Mesendoderm (in vitro differentiated cells): ENCODE measurements around the gene RNF217.

Experiments
- DNase-seq: peaks from one replicate; pipeline ENCODE4 v3.0.0; 2013
- H2AK5ac ChIP-seq: 2 replicates; pipeline ENCODE4 v1.6.1; 2013; ENCODE audit warnings: low read length, inconsistent platforms
- H2BK120ac ChIP-seq: 2 replicates; pipeline ENCODE4 v1.6.1; 2013; ENCODE audit warnings: low read depth, mild to moderate bottlenecking, low read length, moderate library complexity, mixed read lengths
- H2BK15ac ChIP-seq: replicated peaks from 2 replicates; pipeline ENCODE4 v1.6.1; 2013; ENCODE audit warnings: low read depth, mild to moderate bottlenecking, moderate library complexity
- H2BK5ac ChIP-seq: 2 replicates; pipeline ENCODE4 v1.6.1; 2013; ENCODE audit warnings: low read length, inconsistent platforms
- H3K18ac ChIP-seq: 2 replicates; pipeline ENCODE4 v1.6.1; 2013; ENCODE audit warnings: mild to moderate bottlenecking, low read length, mixed read lengths
- H3K23ac ChIP-seq: one replicate; pipeline ENCODE4 v1.6.1; 2013; ENCODE audit warnings: low read length
- H3K27ac ChIP-seq: 2 replicates; pipeline ENCODE4 v1.5.1; 2013; ENCODE audit warnings: low read depth, mild to moderate bottlenecking, inconsistent platforms, low read length, moderate library complexity
- H3K27me3 ChIP-seq: 2 replicates; pipeline ENCODE4 v1.6.1; 2013; ENCODE audit warnings: low read length, control low read depth, mild to moderate bottlenecking, inconsistent platforms; ENCODE audit not compliant: insufficient read depth, poor library complexity
- H3K36me3 ChIP-seq: 2 replicates; pipeline ENCODE4 v1.6.1; 2013; ENCODE audit warnings: low read length, inconsistent platforms; ENCODE audit not compliant: control insufficient read depth, insufficient read depth
- H3K4ac ChIP-seq: one replicate; pipeline ENCODE4 v1.6.1; 2013; ENCODE audit warnings: low read depth, mild to moderate bottlenecking, low read length, moderate library complexity
- H3K4me1 ChIP-seq: 2 replicates; pipeline ENCODE4 v1.6.1; 2013; ENCODE audit warnings: low read depth, low read length, inconsistent platforms; ENCODE audit not compliant: control insufficient read depth
- H3K4me2 ChIP-seq: 2 replicates; pipeline ENCODE4 v1.6.1; 2013; ENCODE audit warnings: low read length
- H3K4me3 ChIP-seq: 2 replicates; pipeline ENCODE4 v1.5.1; 2013; ENCODE audit warnings: mild to moderate bottlenecking, low read length
- H3K56ac ChIP-seq: one replicate; pipeline ENCODE4 v1.6.1; 2013; ENCODE audit warnings: low read length
- H3K79me1 ChIP-seq: 2 replicates; pipeline ENCODE4 v1.6.1; 2013; ENCODE audit warnings: low read length, inconsistent platforms
- H3K79me2 ChIP-seq: 2 replicates; pipeline ENCODE4 v1.6.1; 2013; ENCODE audit warnings: mild to moderate bottlenecking, low read length; ENCODE audit not compliant: control insufficient read depth, insufficient read depth
- H3K9ac ChIP-seq: 2 replicates; pipeline ENCODE4 v1.6.1; 2013; ENCODE audit warnings: low read length, inconsistent platforms
- H4K5ac ChIP-seq: one replicate; pipeline ENCODE4 v1.6.1; 2013; ENCODE audit warnings: low read length
- H4K8ac ChIP-seq: one replicate; pipeline ENCODE4 v1.6.1; 2013; ENCODE audit warnings: low read depth, mild to moderate bottlenecking, control low read depth, low read length, moderate library complexity
- WGBS: extraction: QIAGEN DNeasy Blood & Tissue Kit; methylation state at CpG from one replicate; pipeline ENCODE4 v1.1.7; 2013; ENCODE audit warnings: low lambda C conversion rate, missing lambda C conversion rate; ENCODE audit not compliant: insufficient coverage; ENCODE audit errors: extremely low coverage; 5-methylcytosine and 5-hydroxymethylcytosine counted together

The RNF217 gene

GRCh38 chr6:124978451-124979293 lies 16.4 kb downstream of the RNF217 start:
- H3K27me3 ChIP-seq: no peaks in the 10 kb centered on the region
- no peak overlapping the region for H3K4me3 ChIP-seq
- H3K79me1 ChIP-seq: peaks cover 12% of the 10 kb centered on the region
- no peak overlapping the region for H2BK15ac ChIP-seq
- H3K36me3 ChIP-seq: peaks cover 2% of the 10 kb centered on the region
- no peak overlapping the region for H4K5ac ChIP-seq
- H3K56ac ChIP-seq: no peak overlapping the region
- no peak overlapping the region for H3K4me2 ChIP-seq
- no peak overlapping the region for H2BK120ac ChIP-seq
- H3K4me1 ChIP-seq: no peaks in the 10 kb centered on the region
- H3K9ac ChIP-seq: no peak overlapping the region
- DNase-seq: peak; percentile 32
- no peak overlapping the region for H3K23ac ChIP-seq
- H4K8ac ChIP-seq: no peak overlapping the region
- no peak overlapping the region for H3K4ac ChIP-seq
- H2BK5ac ChIP-seq: no peak overlapping the region
- WGBS: no CpG with 5 or more reads among the region's 10 CpGs
- no peak overlapping the region for H3K18ac ChIP-seq
- no peak overlapping the region for H3K27ac ChIP-seq
- H2AK5ac ChIP-seq: no peak overlapping the region
- H3K79me2 ChIP-seq: peaks cover 8% of the 10 kb centered on the region

GRCh38 chr6:124979294-124979678 lies 17.0 kb downstream of the RNF217 start:
- Histone ChIP-seq H4K8ac (no peak overlapping the region), H3K4me1 (no peaks in the 10 kb centered on the region), H3K27me3 (no peaks in the 10 kb centered on the region), H3K4me3 (no peak overlapping the region), H2AK5ac (no peak overlapping the region), H3K4ac (no peak overlapping the region), H3K56ac (no peak overlapping the region), H3K9ac (no peak overlapping the region), H3K4me2 (no peak overlapping the region), H2BK5ac (no peak overlapping the region), H3K27ac (no peak overlapping the region), H2BK15ac (no peak overlapping the region), H3K23ac (no peak overlapping the region), H3K79me1 (peaks cover 9% of the 10 kb centered on the region), H4K5ac (no peak overlapping the region), H3K79me2 (peaks cover 9% of the 10 kb centered on the region), H2BK120ac (no peak overlapping the region), H3K18ac (no peak overlapping the region), H3K36me3 (peaks cover 2% of the 10 kb centered on the region)
- no peak for DNase-seq
- WGBS: no CpG with 5 or more reads among the region's 4 CpGs

- H3K18ac ChIP-seq: no peak overlapping the region
- no peak overlapping the region for H2BK120ac ChIP-seq
- no peak overlapping the region for H3K23ac ChIP-seq
- peaks cover 2% of the 10 kb centered on the region for H3K36me3 ChIP-seq
- no peaks in the 10 kb centered on the region for H3K4me1 ChIP-seq
- no peak overlapping the region for H4K8ac ChIP-seq
- H4K5ac ChIP-seq: no peak overlapping the region
- H3K79me1 ChIP-seq: peaks cover 10% of the 10 kb centered on the region
- no peak overlapping the region for H3K4me2 ChIP-seq
- no peak overlapping the region for H3K4ac ChIP-seq
- DNase-seq: no peak
- no peak overlapping the region for H2BK5ac ChIP-seq
- no peak overlapping the region for H3K4me3 ChIP-seq
- H2AK5ac ChIP-seq: no peak overlapping the region
- H2BK15ac ChIP-seq: no peak overlapping the region
- H3K27ac ChIP-seq: no peak overlapping the region
- no peaks in the 10 kb centered on the region for H3K27me3 ChIP-seq
- peaks cover 7% of the 10 kb centered on the region for H3K79me2 ChIP-seq
- H3K56ac ChIP-seq: no peak overlapping the region
- H3K9ac ChIP-seq: no peak overlapping the region
These were observed 20.4 kb downstream of the RNF217 start for GRCh38 chr6:124982669-124983068.

DNA sequence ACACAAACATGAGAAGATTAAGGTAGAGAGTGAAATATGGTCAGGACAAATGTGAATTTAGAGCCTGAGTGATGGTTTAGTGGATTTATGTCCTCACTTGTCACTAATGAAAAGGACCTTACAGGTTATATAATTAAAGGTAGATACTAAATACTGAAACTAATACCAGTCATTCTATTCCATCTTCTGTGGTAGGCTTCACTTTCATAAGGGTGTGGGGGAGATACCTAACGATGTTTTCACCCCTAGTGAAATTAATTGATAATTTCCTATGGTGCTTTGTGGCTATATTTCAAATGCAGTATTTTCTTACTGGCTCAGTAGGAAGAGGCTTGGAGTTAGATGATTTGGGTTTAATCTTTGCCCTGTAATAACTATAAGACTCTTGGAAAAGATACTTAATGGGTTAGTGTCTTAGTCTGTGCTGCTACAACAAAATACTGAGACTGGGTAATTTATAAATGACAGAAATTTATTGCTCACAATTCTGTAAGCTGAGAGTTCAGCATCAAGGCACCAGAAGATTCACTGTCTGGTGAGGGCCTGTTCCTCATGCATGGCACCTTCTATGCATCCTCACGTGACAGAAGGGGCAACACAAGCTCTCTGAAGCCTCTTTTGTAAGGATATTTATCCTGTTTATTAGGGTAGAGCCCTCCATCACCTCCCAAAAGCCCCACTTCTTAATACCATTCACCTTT lies 21.3 kb downstream of the RNF217 start:
- Histone ChIP-seq H3K36me3 (peaks cover under 1% of the 10 kb centered on the region), H4K8ac (no peak overlapping the region), H3K18ac (no peak overlapping the region), H2BK15ac (no peak overlapping the region), H3K23ac (no peak overlapping the region), H2BK120ac (no peak overlapping the region), H3K27ac (no peak overlapping the region), H3K27me3 (no peaks in the 10 kb centered on the region), H3K9ac (no peak overlapping the region), H3K79me2 (peaks cover 7% of the 10 kb centered on the region), H2AK5ac (no peak overlapping the region), H4K5ac (no peak overlapping the region), H2BK5ac (no peak overlapping the region), H3K4me1 (no peaks in the 10 kb centered on the region), H3K4ac (no peak overlapping the region), H3K79me1 (peaks cover 7% of the 10 kb centered on the region), H3K4me2 (no peak overlapping the region), H3K56ac (no peak overlapping the region), H3K4me3 (no peak overlapping the region)
- DNase-seq: no peak
- no CpG with 5 or more reads among the region's 2 CpGs for WGBS

DNA sequence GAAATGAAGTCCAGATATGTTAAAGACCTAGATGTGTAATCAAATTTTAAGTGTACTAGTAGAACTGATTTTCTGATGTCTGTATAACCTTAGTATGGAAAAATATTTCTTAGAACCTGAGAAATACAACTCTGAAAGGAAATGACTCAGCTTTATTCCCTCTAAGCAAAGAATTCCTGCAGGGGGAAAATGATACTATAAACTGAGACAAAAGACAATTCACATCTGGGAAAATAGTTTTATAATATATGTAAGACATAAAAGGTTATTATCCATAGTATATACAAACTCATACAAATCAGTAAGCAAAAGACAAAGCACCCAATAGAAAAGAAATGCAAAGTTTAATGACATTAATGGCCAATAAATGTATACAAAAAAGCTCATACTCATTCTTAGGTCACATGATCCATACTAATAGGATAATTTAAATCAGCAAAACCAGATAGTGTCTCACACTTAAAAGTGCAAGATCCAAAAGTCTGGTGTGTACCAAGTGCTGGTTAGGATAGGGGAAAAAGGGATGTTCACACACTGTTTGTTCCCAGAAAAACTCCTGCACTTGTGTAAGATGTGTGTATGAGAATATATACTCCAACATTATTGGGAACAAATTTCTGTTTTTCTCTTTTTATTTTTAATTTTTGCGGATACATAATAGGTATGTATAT lies 22.6 kb downstream of the RNF217 start:
- H3K18ac ChIP-seq: no peak overlapping the region
- no peak overlapping the region for H3K27ac ChIP-seq
- H2BK15ac ChIP-seq: no peak overlapping the region
- H4K5ac ChIP-seq: no peak overlapping the region
- no peak overlapping the region for H2BK5ac ChIP-seq
- H3K4me3 ChIP-seq: no peak overlapping the region
- H2BK120ac ChIP-seq: no peak overlapping the region
- no peak overlapping the region for H2AK5ac ChIP-seq
- H3K9ac ChIP-seq: no peak overlapping the region
- H3K4me2 ChIP-seq: no peak overlapping the region
- H3K56ac ChIP-seq: no peak overlapping the region
- H3K23ac ChIP-seq: no peak overlapping the region
- H4K8ac ChIP-seq: no peak overlapping the region
- DNase-seq: no peak
- no CpG with 5 or more reads among the region's 1 CpG for WGBS
- no peak overlapping the region for H3K4ac ChIP-seq
- H3K79me1 ChIP-seq: peaks cover 2% of the 10 kb centered on the region
- no peaks in the 10 kb centered on the region for H3K27me3 ChIP-seq
- no peaks in the 10 kb centered on the region for H3K36me3 ChIP-seq
- peaks cover 7% of the 10 kb centered on the region for H3K79me2 ChIP-seq
- H3K4me1 ChIP-seq: no peaks in the 10 kb centered on the region
